GM23338 (cell line): ENCODE results near the gene SH3TC2. TPM values are rescaled to one million over a fixed set of nuclear protein-coding genes. Genes with fewer than 3 reads are reported as not detected.

Experiments used
- ATAC-seq: fragments of 200-7000 bp; cut with Tn5 transposase; 3 replicates; pipeline ENCODE4 v1.9.1; 2020
- DNase-seq: peaks from one replicate; pipeline ENCODE4 v3.0.0-alpha.2; 2015; ENCODE audit warnings: low spot score
- H2AFZ ChIP-seq: fragments of 200-600 bp; sonication (generic); 2 replicates; pipeline ENCODE4 v1.8.0; 2016; ENCODE audit warnings: antibody characterized with exemption, mild to moderate bottlenecking, moderate library complexity
- H3F3A ChIP-seq: fragments of 200-600 bp; sonication (generic); replicated peaks from 2 replicates; pipeline ENCODE4 v1.8.0; 2017; ENCODE audit warnings: antibody characterized with exemption, mixed run types, low read depth
- H3K27ac ChIP-seq: fragments of 200-600 bp; sonication (generic); 2 replicates; pipeline ENCODE4 v1.6.1; 2016; ENCODE audit warnings: low read depth
- H3K27me3 ChIP-seq: fragments of 200-600 bp; sonication (generic); 2 replicates; pipeline ENCODE4 v1.8.0; 2016; ENCODE audit warnings: mild to moderate bottlenecking, mixed run types, moderate library complexity; ENCODE audit not compliant: insufficient read depth
- H3K36me3 ChIP-seq: fragments of 200-600 bp; sonication (generic); 2 replicates; pipeline ENCODE4 v1.8.0; 2016; ENCODE audit warnings: mild to moderate bottlenecking; ENCODE audit not compliant: insufficient read depth
- H3K4me1 ChIP-seq: fragments of 200-600 bp; sonication (generic); 2 replicates; pipeline ENCODE4 v1.8.0; 2016; ENCODE audit warnings: mild to moderate bottlenecking, moderate library complexity; ENCODE audit not compliant: insufficient read depth
- H3K4me2 ChIP-seq: fragments of 200-600 bp; sonication (generic); 2 replicates; pipeline ENCODE4 v1.7.1; 2017; ENCODE audit warnings: mixed run types
- H3K4me3 ChIP-seq: fragments of 200-600 bp; sonication (generic); 2 replicates; pipeline ENCODE4 v1.6.1; 2016; ENCODE audit warnings: mixed run types
- H3K79me2 ChIP-seq: fragments of 200-600 bp; sonication (generic); replicated peaks from 2 replicates; pipeline ENCODE4 v1.8.0; 2017; ENCODE audit warnings: mild to moderate bottlenecking; ENCODE audit not compliant: insufficient read depth
- H3K9me2 ChIP-seq: fragments of 200-600 bp; sonication (generic); 2 replicates; pipeline ENCODE4 v1.8.0; 2017; ENCODE audit not compliant: insufficient read depth
- H4K20me1 ChIP-seq: fragments of 200-600 bp; sonication (generic); replicated peaks from 2 replicates; pipeline ENCODE4 v1.8.0; 2017; ENCODE audit warnings: mild to moderate bottlenecking; ENCODE audit not compliant: insufficient read depth
- H3K27ac Mint-ChIP-seq: 2 replicates; pipeline ENCODE4 v1.8.0; 2020; ENCODE audit warnings: inconsistent platforms, mild to moderate bottlenecking, moderate library complexity, mixed read lengths
- H3K27me3 Mint-ChIP-seq: 3 replicates; pipeline ENCODE4 v1.8.0; 2022; ENCODE audit warnings: low read depth, mild to moderate bottlenecking, moderate library complexity, mixed read lengths, inconsistent platforms; ENCODE audit not compliant: insufficient read depth, poor library complexity
- H3K36me3 Mint-ChIP-seq: 3 replicates; pipeline ENCODE4 v1.8.0; 2021; ENCODE audit warnings: low read depth, mild to moderate bottlenecking, inconsistent platforms, moderate library complexity, mixed read lengths
- H3K4me1 Mint-ChIP-seq: 3 replicates; pipeline ENCODE4 v1.8.0; 2020; ENCODE audit warnings: mild to moderate bottlenecking, inconsistent platforms, mixed read lengths
- H3K4me3 Mint-ChIP-seq: 3 replicates; pipeline ENCODE4 v1.8.0; 2021; ENCODE audit warnings: moderate library complexity, mild to moderate bottlenecking, inconsistent platforms, mixed read lengths
- H3K9me3 Mint-ChIP-seq: 3 replicates; pipeline ENCODE4 v1.8.0; 2020; ENCODE audit warnings: moderate library complexity, mild to moderate bottlenecking, inconsistent platforms, mixed read lengths
- CREB1 ChIP-seq: fragments of 250-450 bp; sonication (Bioruptor Pico); IDR thresholded peaks from 2 replicates; pipeline ENCODE4 v1.5.0; 2020; ENCODE audit warnings: low read depth, mild to moderate bottlenecking, moderate library complexity
- EZH2 ChIP-seq: fragments of 200-600 bp; sonication (generic); IDR thresholded peaks from one replicate; pipeline ENCODE4 v1.8.0; 2017; ENCODE audit warnings: antibody characterized with exemption, mild to moderate bottlenecking, low read depth; ENCODE audit not compliant: unreplicated experiment
- EZH2phosphoT487 ChIP-seq: fragments of 200-600 bp; sonication (generic); IDR thresholded peaks from one replicate; pipeline ENCODE4 v1.8.1; 2018; ENCODE audit warnings: antibody characterized with exemption; ENCODE audit not compliant: unreplicated experiment
- JUNB ChIP-seq: IDR thresholded peaks from one replicate; pipeline ENCODE4 v1.6.1; 2016; ENCODE audit warnings: antibody characterized with exemption; ENCODE audit not compliant: unreplicated experiment
- NANOG ChIP-seq: IDR thresholded peaks from 2 replicates; pipeline ENCODE4 v1.6.1; 2016; ENCODE audit warnings: antibody characterized with exemption, borderline replicate concordance
- POLR2AphosphoS5 ChIP-seq: IDR thresholded peaks from 2 replicates; pipeline ENCODE4 v1.6.1; 2016; ENCODE audit warnings: antibody characterized with exemption, low read depth
- REST ChIP-seq: IDR thresholded peaks from one replicate; pipeline ENCODE4 v1.6.1; 2018; ENCODE audit warnings: antibody characterized with exemption; ENCODE audit not compliant: unreplicated experiment
- STAT1 ChIP-seq: IDR thresholded peaks from one replicate; pipeline ENCODE4 v1.6.1; 2016; ENCODE audit warnings: antibody characterized with exemption; ENCODE audit not compliant: unreplicated experiment
- ZNF114 ChIP-seq: fragments of 250-450 bp; sonication (Bioruptor Pico); IDR thresholded peaks from 2 replicates; pipeline ENCODE4 v1.5.0; 2020; ENCODE audit warnings: mild to moderate bottlenecking, moderate library complexity
- ZNF331 ChIP-seq: fragments of 250-450 bp; sonication (Bioruptor Pico); IDR thresholded peaks from 2 replicates; pipeline ENCODE4 v1.5.0; 2020; ENCODE audit warnings: low read depth, mild to moderate bottlenecking, moderate library complexity
- ZNF462 ChIP-seq: fragments of 250-450 bp; sonication (Bioruptor Pico); IDR thresholded peaks from 2 replicates; pipeline ENCODE4 v1.5.0; 2020; ENCODE audit warnings: mild to moderate bottlenecking, moderate library complexity
- polyA plus RNA-seq: library from polyadenylated mRNA; unstranded; fragments of >200 nt; fragmentation: Nextera tagmentation; extraction: Ambion mirVana; gene quantifications from 2 replicates; pipeline ENCODE4 v1.2.1, GENCODE V29; 2016
- total RNA-seq: library from RNA; depleted of rRNA; stranded (reverse); fragments of >200 nt; shearing (Covaris generic); gene quantifications from 2 replicates; pipeline ENCODE4 v1.2.3, GENCODE V29; 2014
- TF ChIP-seq, protein P1 (sequence below), 2 experiments: fragments of 200-600 bp in 1 of 2; sonication (generic) in 1 of 2; conservative IDR thresholded peaks; 2 replicates each; pipeline versions ENCODE4 v1.5.1 to v1.6.1; 2016 to 2017; ENCODE audit warnings: antibody characterized with exemption in 2 of 2, low read depth in 2 of 2, mild to moderate bottlenecking in 2 of 2, moderate library complexity in 1 of 2
- TF ChIP-seq, protein P2 (sequence below): IDR thresholded peaks from 2 replicates; pipeline ENCODE4 v1.6.1; 2016; ENCODE audit warnings: antibody characterized with exemption

The SH3TC2 gene
- total and polyA plus RNA-seq, 2 experiments from 2014 or later = 0.10 to 0.17 TPM

DNA sequence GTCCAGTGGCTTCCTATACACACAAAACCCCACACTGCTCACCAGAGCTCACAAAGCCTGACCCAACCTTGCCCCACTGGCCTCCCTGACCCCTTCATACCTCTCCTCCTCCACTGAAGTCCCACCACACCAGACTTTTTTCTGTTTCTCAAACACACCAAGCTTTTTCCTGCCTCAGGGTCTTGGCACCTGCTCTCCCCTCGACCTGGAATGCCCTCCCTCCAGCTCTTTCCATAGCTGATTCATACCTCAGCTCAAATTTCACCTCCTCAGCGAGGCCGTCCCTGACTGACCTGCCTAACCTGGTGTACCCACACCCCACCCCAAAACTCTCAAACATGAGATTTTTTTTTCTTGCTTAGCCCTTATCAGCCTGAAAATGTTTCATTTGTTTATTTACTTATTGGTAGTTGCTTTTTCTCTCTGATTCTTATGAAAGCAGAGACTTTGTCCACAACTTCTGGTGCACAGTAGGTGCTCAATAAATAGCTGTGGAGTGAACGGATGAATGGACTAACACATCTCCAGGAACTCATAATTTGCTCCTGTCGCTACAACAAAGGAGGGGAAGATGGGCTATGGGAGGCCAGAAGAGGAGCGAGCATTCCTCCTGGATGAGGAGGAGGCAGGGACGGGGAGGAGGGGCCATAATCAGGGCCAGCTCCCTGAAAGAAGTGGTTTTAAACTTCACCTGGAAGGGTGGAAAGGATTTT is 84.3 kb downstream of the SH3TC2 start:
- no peaks in the 10 kb centered on the region for H3K79me2 ChIP-seq
- DNase-seq (no peak), ATAC-seq (no peak)
- Mint-ChIP-seq H3K27ac (no peak overlapping the region), H3K27me3 (peaks cover 3% of the 10 kb centered on the region), H3K4me1 (peaks cover 23% of the 10 kb centered on the region), H3K36me3 (no peaks in the 10 kb centered on the region), H3K9me3 (no peaks in the 10 kb centered on the region), H3K4me3 (no peak overlapping the region)
- H3K27ac ChIP-seq = no peak overlapping the region
- H3K36me3 ChIP-seq = no peaks in the 10 kb centered on the region
- H3K4me3 ChIP-seq = no peak overlapping the region
- peaks cover 8% of the 10 kb centered on the region for H3K4me1 ChIP-seq
- 0 out of 2 replicates have a peak, but pooled peaks cover 7% of the 10 kb centered on the region for H3K9me2 ChIP-seq
- 0 out of 2 replicates have a peak, but pooled peaks cover 3% of the 10 kb centered on the region for H4K20me1 ChIP-seq
- H2AFZ ChIP-seq = no peak overlapping the region
- H3K4me2 ChIP-seq = no peak overlapping the region
- no peaks in the 10 kb centered on the region for H3F3A ChIP-seq
- TF ChIP-seq, protein P1, sequence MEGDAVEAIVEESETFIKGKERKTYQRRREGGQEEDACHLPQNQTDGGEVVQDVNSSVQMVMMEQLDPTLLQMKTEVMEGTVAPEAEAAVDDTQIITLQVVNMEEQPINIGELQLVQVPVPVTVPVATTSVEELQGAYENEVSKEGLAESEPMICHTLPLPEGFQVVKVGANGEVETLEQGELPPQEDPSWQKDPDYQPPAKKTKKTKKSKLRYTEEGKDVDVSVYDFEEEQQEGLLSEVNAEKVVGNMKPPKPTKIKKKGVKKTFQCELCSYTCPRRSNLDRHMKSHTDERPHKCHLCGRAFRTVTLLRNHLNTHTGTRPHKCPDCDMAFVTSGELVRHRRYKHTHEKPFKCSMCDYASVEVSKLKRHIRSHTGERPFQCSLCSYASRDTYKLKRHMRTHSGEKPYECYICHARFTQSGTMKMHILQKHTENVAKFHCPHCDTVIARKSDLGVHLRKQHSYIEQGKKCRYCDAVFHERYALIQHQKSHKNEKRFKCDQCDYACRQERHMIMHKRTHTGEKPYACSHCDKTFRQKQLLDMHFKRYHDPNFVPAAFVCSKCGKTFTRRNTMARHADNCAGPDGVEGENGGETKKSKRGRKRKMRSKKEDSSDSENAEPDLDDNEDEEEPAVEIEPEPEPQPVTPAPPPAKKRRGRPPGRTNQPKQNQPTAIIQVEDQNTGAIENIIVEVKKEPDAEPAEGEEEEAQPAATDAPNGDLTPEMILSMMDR (conservative IDR thresholded peaks at IDR 0.05; ENCODE audit: low read depth in 2 of 2) = no peak
- TF ChIP-seq STAT1 (no peak), ZNF462 (CRISPR knock-in tag) (no peak), ZNF331 (CRISPR knock-in tag) (no peak), CREB1 (no peak), REST (no peak), JUNB (no peak), EZH2 (no peak), POLR2AphosphoS5 (no peak), NANOG (no peak), ZNF114 (CRISPR knock-in tag) (no peak), EZH2phosphoT487 (no peak)
- TF ChIP-seq, protein P2, sequence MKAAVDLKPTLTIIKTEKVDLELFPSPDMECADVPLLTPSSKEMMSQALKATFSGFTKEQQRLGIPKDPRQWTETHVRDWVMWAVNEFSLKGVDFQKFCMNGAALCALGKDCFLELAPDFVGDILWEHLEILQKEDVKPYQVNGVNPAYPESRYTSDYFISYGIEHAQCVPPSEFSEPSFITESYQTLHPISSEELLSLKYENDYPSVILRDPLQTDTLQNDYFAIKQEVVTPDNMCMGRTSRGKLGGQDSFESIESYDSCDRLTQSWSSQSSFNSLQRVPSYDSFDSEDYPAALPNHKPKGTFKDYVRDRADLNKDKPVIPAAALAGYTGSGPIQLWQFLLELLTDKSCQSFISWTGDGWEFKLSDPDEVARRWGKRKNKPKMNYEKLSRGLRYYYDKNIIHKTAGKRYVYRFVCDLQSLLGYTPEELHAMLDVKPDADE = no peak
- no peaks in the 10 kb centered on the region for H3K27me3 ChIP-seq
